GM23338 (cell line): Measurements from ENCODE around the gene MARCHF3.

Experiments used
- CREB1 ChIP-seq: fragments of 250-450 bp; sonication (Bioruptor Pico); IDR thresholded peaks from 2 replicates; pipeline ENCODE4 v1.5.0; 2020; ENCODE audit warnings: low read depth, mild to moderate bottlenecking, moderate library complexity
- EZH2 ChIP-seq: fragments of 200-600 bp; sonication (generic); IDR thresholded peaks from one replicate; pipeline ENCODE4 v1.8.0; 2017; ENCODE audit warnings: antibody characterized with exemption, mild to moderate bottlenecking, low read depth; ENCODE audit not compliant: unreplicated experiment
- EZH2phosphoT487 ChIP-seq: fragments of 200-600 bp; sonication (generic); IDR thresholded peaks from one replicate; pipeline ENCODE4 v1.8.1; 2018; ENCODE audit warnings: antibody characterized with exemption; ENCODE audit not compliant: unreplicated experiment
- JUNB ChIP-seq: IDR thresholded peaks from one replicate; pipeline ENCODE4 v1.6.1; 2016; ENCODE audit warnings: antibody characterized with exemption; ENCODE audit not compliant: unreplicated experiment
- NANOG ChIP-seq: IDR thresholded peaks from 2 replicates; pipeline ENCODE4 v1.6.1; 2016; ENCODE audit warnings: antibody characterized with exemption, borderline replicate concordance
- POLR2AphosphoS5 ChIP-seq: IDR thresholded peaks from 2 replicates; pipeline ENCODE4 v1.6.1; 2016; ENCODE audit warnings: antibody characterized with exemption, low read depth
- REST ChIP-seq: IDR thresholded peaks from one replicate; pipeline ENCODE4 v1.6.1; 2018; ENCODE audit warnings: antibody characterized with exemption; ENCODE audit not compliant: unreplicated experiment
- STAT1 ChIP-seq: IDR thresholded peaks from one replicate; pipeline ENCODE4 v1.6.1; 2016; ENCODE audit warnings: antibody characterized with exemption; ENCODE audit not compliant: unreplicated experiment
- ZNF114 ChIP-seq: fragments of 250-450 bp; sonication (Bioruptor Pico); IDR thresholded peaks from 2 replicates; pipeline ENCODE4 v1.5.0; 2020; ENCODE audit warnings: mild to moderate bottlenecking, moderate library complexity
- TF ChIP-seq, protein P1 (sequence below), 2 experiments: fragments of 200-600 bp in 1 of 2; sonication (generic) in 1 of 2; conservative IDR thresholded peaks; 2 replicates each; pipeline versions ENCODE4 v1.5.1 to v1.6.1; 2016 to 2017; ENCODE audit warnings: antibody characterized with exemption in 2 of 2, low read depth in 2 of 2, mild to moderate bottlenecking in 2 of 2, moderate library complexity in 1 of 2
- TF ChIP-seq, protein P2 (sequence below): IDR thresholded peaks from 2 replicates; pipeline ENCODE4 v1.6.1; 2016; ENCODE audit warnings: antibody characterized with exemption

DNA sequence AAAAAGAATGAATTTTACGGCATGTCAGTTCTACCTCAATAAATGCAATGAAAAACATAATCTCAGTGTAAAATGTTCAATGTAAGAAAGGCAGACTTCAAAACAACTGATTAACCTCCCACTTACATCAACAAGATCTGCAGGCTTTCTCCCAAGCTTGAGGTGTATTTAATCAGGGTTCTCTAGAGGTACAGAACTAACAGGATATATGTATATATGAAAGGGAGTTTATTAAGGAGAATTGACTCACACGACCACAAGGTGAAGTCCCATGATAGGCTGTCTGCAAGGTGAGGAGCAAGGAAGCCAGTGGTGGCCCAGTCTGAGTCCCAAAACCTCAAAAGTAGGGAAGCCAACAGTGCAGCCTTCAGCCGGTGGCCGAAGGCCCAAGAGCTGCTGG is 35.9 kb downstream of the MARCHF3 start:
- TF ChIP-seq, protein P1, sequence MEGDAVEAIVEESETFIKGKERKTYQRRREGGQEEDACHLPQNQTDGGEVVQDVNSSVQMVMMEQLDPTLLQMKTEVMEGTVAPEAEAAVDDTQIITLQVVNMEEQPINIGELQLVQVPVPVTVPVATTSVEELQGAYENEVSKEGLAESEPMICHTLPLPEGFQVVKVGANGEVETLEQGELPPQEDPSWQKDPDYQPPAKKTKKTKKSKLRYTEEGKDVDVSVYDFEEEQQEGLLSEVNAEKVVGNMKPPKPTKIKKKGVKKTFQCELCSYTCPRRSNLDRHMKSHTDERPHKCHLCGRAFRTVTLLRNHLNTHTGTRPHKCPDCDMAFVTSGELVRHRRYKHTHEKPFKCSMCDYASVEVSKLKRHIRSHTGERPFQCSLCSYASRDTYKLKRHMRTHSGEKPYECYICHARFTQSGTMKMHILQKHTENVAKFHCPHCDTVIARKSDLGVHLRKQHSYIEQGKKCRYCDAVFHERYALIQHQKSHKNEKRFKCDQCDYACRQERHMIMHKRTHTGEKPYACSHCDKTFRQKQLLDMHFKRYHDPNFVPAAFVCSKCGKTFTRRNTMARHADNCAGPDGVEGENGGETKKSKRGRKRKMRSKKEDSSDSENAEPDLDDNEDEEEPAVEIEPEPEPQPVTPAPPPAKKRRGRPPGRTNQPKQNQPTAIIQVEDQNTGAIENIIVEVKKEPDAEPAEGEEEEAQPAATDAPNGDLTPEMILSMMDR (conservative IDR thresholded peaks at IDR 0.05; ENCODE audit: low read depth in 2 of 2): no peak
- TF ChIP-seq JUNB (no peak), EZH2 (no peak), REST (no peak), POLR2AphosphoS5 (no peak), EZH2phosphoT487 (no peak), CREB1 (no peak), STAT1 (no peak), ZNF114 (CRISPR knock-in tag) (no peak), NANOG (no peak)
- TF ChIP-seq, protein P2, sequence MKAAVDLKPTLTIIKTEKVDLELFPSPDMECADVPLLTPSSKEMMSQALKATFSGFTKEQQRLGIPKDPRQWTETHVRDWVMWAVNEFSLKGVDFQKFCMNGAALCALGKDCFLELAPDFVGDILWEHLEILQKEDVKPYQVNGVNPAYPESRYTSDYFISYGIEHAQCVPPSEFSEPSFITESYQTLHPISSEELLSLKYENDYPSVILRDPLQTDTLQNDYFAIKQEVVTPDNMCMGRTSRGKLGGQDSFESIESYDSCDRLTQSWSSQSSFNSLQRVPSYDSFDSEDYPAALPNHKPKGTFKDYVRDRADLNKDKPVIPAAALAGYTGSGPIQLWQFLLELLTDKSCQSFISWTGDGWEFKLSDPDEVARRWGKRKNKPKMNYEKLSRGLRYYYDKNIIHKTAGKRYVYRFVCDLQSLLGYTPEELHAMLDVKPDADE: no peak
